GM10266 (cell line): ENCODE data around the gene ATF7IP2.
A peak's percentile ranks its signal among the peaks of the same experiment; 100 is the strongest.

ENCODE experiments used
- DNase-seq: peaks from one replicate; pipeline ENCODE4 v3.0.0; 2012; ENCODE audit errors: extremely low spot score
- CTCF ChIP-seq: IDR thresholded peaks from 2 replicates; pipeline ENCODE4 v1.5.1; 2012; ENCODE audit warnings: mild to moderate bottlenecking, low read depth; ENCODE audit not compliant: control insufficient read depth, insufficient read depth; ENCODE audit errors: missing control alignments

ATF7IP2 gene

DNA sequence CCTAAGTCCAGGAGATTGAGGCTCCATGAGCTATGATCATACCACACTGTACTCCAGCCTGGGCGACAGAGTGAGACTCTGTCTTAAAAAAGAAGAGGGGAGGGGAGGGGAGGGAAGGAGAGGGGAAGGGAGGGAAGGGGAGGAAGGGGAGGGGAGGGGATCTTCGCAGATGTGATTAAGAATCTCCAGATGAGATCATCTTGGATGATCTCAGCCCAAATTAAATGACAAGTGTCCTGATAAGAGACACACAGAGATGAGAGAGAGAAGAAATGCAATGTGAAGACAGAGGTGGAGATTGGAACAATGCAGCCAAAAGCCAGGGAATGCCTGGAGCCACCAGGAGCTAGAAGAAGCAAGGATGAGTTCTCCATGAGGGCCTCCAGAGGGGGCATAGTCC lies 124.4 kb downstream of the ATF7IP2 start:
- TF ChIP-seq CTCF, result no peak

GRCh38 chr16:10511829-10512228 lies 126.0 kb downstream of the ATF7IP2 start:
- no peak for TF ChIP-seq CTCF
- DNase-seq, result no peak

More for the DNA sequence above, 124.4 kb downstream of the ATF7IP2 start:
- no peak for DNase-seq

- peak; percentile 56 for TF ChIP-seq CTCF
- peak; percentile 63 for DNase-seq
Observed at GRCh38 chr16:10514369-10515055, 128.7 kb downstream of the ATF7IP2 start.

DNA sequence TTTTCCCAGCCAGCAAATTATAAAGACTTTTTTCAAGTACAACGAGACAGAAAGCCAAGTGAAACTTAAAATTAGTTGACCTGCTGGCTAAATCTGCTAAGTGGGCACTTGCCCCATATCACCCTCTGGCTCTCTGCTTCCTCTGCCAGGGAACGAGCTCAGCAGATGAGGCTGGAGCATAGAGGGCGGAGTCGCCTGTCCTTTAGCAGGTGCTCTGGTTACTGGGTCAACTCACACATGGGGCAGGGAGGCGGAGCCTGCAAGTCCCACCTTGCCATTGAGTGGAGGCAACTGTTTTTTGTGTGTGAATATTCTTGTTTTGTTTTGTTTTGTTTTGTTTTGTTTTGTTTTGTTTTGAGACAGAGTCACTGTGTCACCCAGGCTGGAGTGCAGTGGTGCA lies 132.0 kb downstream of the ATF7IP2 start:
- no peak for DNase-seq
- no peak for TF ChIP-seq CTCF

- no peak for TF ChIP-seq CTCF
- DNase-seq, result no peak
Observed at GRCh38 chr16:10518479-10519041, 132.7 kb downstream of the ATF7IP2 start.

DNA sequence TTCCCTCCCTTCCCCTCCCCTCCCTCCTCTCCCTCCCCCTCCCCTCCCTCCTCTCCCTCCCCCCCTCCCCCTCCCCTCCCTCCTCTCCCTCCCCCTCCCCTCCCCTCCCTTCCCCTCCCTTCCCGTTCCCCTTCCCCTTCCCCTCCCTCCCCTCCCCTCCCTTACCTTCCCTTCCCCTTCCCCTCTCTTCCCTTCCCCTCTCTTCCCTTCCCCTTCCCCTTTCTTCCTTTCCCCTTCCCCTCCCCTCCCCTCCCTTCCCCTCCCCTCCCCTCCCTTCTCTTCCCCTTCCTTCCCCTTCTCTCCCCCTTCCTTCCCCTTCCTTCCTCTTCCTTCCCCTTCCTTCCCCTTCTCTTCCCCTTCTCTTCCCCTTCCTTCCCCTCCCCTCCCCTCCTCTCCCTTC lies 133.4 kb downstream of the ATF7IP2 start:
- no peak for TF ChIP-seq CTCF
- DNase-seq, result no peak
